SU-DHL-6 (cell line): ENCODE results near the gene CADM1.

Source experiments
- EZH2phosphoT487 ChIP-seq: fragments of 200-600 bp; sonication (generic), shearing (Covaris generic); conservative IDR thresholded peaks from 2 replicates; pipeline ENCODE4 v1.6.1; 2018; ENCODE audit warnings: mild to moderate bottlenecking, antibody characterized with exemption, low read length, moderate library complexity, mixed read lengths
- TF ChIP-seq, protein P1 (sequence below): fragments of 200-600 bp; sonication (generic); IDR thresholded peaks from one replicate; pipeline ENCODE4 v1.5.1; 2017; ENCODE audit warnings: antibody characterized with exemption, mild to moderate bottlenecking, low read length, moderate library complexity; ENCODE audit not compliant: insufficient read depth, poor library complexity, severe bottlenecking

DNA sequence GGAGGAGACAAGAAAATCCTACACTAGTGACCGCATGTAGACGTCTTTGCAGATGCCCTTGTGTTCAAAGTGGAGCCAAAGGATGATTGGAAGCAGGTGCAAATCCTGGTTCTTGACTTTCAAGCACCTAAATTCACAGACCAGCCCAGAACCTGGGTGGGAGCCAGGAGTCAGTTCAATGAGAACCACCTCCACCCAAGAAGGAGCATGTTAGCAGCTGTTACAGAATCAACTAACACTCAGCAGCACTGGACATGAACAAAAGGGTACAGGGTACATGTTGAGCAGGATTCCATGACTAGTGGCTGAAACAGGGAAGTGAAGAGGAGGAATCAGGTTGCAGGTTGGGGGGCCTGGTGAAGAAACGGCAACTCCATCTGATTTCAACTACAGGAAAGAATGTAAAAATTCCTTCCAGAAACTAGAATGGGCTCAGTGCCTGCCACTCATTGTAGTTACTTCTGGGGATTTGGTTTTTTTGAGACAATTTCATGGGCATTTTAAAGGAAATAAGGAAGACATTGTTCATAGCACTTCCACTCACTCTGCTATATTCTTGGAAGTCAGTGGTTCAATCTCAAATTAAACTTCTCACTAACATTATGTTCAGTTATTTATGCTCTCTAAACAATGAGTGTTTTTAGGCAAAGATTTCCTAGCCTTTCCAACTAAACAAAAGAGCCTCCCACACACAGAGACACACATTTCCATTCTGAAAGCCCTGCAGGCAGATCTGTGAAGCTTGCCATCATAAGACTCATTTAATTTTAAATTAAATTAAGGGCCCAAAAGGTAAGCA lies 173.3 kb downstream of the CADM1 start:
- TF ChIP-seq, protein P1, sequence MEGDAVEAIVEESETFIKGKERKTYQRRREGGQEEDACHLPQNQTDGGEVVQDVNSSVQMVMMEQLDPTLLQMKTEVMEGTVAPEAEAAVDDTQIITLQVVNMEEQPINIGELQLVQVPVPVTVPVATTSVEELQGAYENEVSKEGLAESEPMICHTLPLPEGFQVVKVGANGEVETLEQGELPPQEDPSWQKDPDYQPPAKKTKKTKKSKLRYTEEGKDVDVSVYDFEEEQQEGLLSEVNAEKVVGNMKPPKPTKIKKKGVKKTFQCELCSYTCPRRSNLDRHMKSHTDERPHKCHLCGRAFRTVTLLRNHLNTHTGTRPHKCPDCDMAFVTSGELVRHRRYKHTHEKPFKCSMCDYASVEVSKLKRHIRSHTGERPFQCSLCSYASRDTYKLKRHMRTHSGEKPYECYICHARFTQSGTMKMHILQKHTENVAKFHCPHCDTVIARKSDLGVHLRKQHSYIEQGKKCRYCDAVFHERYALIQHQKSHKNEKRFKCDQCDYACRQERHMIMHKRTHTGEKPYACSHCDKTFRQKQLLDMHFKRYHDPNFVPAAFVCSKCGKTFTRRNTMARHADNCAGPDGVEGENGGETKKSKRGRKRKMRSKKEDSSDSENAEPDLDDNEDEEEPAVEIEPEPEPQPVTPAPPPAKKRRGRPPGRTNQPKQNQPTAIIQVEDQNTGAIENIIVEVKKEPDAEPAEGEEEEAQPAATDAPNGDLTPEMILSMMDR = no peak
- no peak for TF ChIP-seq EZH2phosphoT487
